Endothelial cell of umbilical vein (primary cell): Measurements from ENCODE around the gene CLRN1. TPM values are rescaled to one million over a fixed set of nuclear protein-coding genes. Genes with fewer than 3 reads are reported as not detected.

Experiments used
- BruUV-seq: library from RNA; stranded (reverse); fragments of 400-500 nt; replicated peaks from 2 replicates; lab custom pipeline; 2021; lab: Mats Ljungman, UMichigan
- CTCF ChIA-PET: fragments of 300-600, 350-600 bp; sonication (Branson Sonifier 250); formaldehyde crosslinking; loops from one replicate; lab custom pipeline; 2021; ENCODE audit warnings: antibody characterized with exemption, inconsistent platforms; lab: Charles Lee
- POLR2A ChIA-PET: fragments of 300-600, 350-600 bp; sonication (Branson Sonifier 250); formaldehyde crosslinking; loops from one replicate; lab custom pipeline; 2021; ENCODE audit warnings: antibody characterized with exemption, inconsistent platforms; lab: Charles Lee
- DNase-seq: peaks from one replicate; pipeline ENCODE4 v3.0.0-alpha.2; 2011; ENCODE audit warnings: low read depth, low spot score
- FAIRE-seq: peaks from 2 replicates; lab custom pipeline; 2011; peaks lifted over from hg19 to GRCh38; lab: Jason Lieb, UNC
- H2AFZ ChIP-seq: 2 replicates; pipeline ENCODE4 v1.6.0; 2012; ENCODE audit warnings: low read depth, low read length, control low read depth, inconsistent platforms
- H3K27ac ChIP-seq: 2 replicates; pipeline ENCODE4 v1.5.1; 2011; ENCODE audit warnings: low read depth, mild to moderate bottlenecking, control low read depth, low read length, moderate library complexity; ENCODE audit not compliant: insufficient read depth
- H3K27me3 ChIP-seq, 2 experiments: 2 replicates each; pipeline versions ENCODE4 v1.6.0 to v1.6.1; 2011; ENCODE audit warnings: low read length in 2 of 2, mixed read lengths in 1 of 2; ENCODE audit not compliant: control insufficient read depth in 2 of 2, insufficient read depth in 2 of 2
- H3K36me3 ChIP-seq, 2 experiments: 2 replicates in 1 of 2; 3 replicates in 1 of 2; pipeline ENCODE4 v1.5.1; 2011; ENCODE audit warnings: low read length in 2 of 2, mild to moderate bottlenecking in 1 of 2, moderate library complexity in 1 of 2; ENCODE audit not compliant: control insufficient read depth in 2 of 2, insufficient read depth in 2 of 2; ENCODE audit errors: extremely low read depth in 1 of 2
- H3K4me1 ChIP-seq: 3 replicates; pipeline ENCODE4 v1.5.1; 2011; ENCODE audit warnings: mild to moderate bottlenecking, low read length; ENCODE audit not compliant: control insufficient read depth, insufficient read depth; ENCODE audit errors: extremely low read depth
- H3K4me2 ChIP-seq: 2 replicates; pipeline ENCODE4 v1.6.1; 2011; ENCODE audit warnings: low read length, control low read depth, mixed read lengths; ENCODE audit not compliant: insufficient read depth
- H3K4me3 ChIP-seq, 3 experiments: fragments of 200-600 bp in 1 of 3; sonication (generic), shearing (Covaris generic) in 1 of 3; replicated peaks in 1 of 3; 2 replicates each; pipeline ENCODE4 v1.5.1; 2011 to 2016; ENCODE audit warnings: control low read depth in 3 of 3, low read length in 3 of 3, mild to moderate bottlenecking in 2 of 3, inconsistent platforms in 1 of 3, low read depth in 1 of 3, moderate library complexity in 1 of 3; ENCODE audit not compliant: insufficient read depth in 1 of 3
- H3K79me2 ChIP-seq: 2 replicates; pipeline ENCODE4 v1.6.0; 2012; ENCODE audit warnings: low read length, inconsistent platforms; ENCODE audit not compliant: control insufficient read depth, insufficient read depth
- H3K9ac ChIP-seq: replicated peaks from 2 replicates; pipeline ENCODE3; 2011; ENCODE audit warnings: low read length, control low read depth; ENCODE audit not compliant: insufficient read depth; ENCODE audit errors: extremely low read depth
- H3K9me1 ChIP-seq: replicated peaks from 3 replicates; pipeline ENCODE4 v1.6.0; 2011; ENCODE audit warnings: mild to moderate bottlenecking, low read length; ENCODE audit not compliant: control insufficient read depth, insufficient read depth; ENCODE audit errors: extremely low read depth
- H3K9me3 ChIP-seq: replicated peaks from 2 replicates; pipeline ENCODE4 v1.5.1; 2012; ENCODE audit warnings: low read length, inconsistent platforms; ENCODE audit not compliant: control insufficient read depth, insufficient read depth
- H4K20me1 ChIP-seq: replicated peaks from 2 replicates; pipeline ENCODE3; 2011; ENCODE audit warnings: mild to moderate bottlenecking, low read length; ENCODE audit not compliant: control insufficient read depth, insufficient read depth; ENCODE audit errors: extremely low read depth
- FOS ChIP-seq: IDR thresholded peaks from 2 replicates; pipeline ENCODE4 v1.6.1; 2011; ENCODE audit warnings: mild to moderate bottlenecking, low read length, moderate library complexity, borderline replicate concordance; ENCODE audit not compliant: insufficient read depth
- GATA2 ChIP-seq: IDR thresholded peaks from 2 replicates; pipeline ENCODE4 v1.7.0; 2011; ENCODE audit warnings: low read depth, mild to moderate bottlenecking, moderate library complexity, mixed read lengths, low read length; ENCODE audit not compliant: insufficient read length, insufficient read depth
- MYC ChIP-seq: IDR thresholded peaks from one replicate; pipeline ENCODE4 v1.6.1; 2011; ENCODE audit warnings: mild to moderate bottlenecking, low read depth, low read length
- POLR2AphosphoS5 ChIP-seq: IDR thresholded peaks from 2 replicates; pipeline ENCODE4 v1.6.1; 2012; ENCODE audit warnings: low read depth, mild to moderate bottlenecking, control low read depth, low read length, moderate library complexity; ENCODE audit not compliant: insufficient read depth
- dilution Hi-C: fragments of 300-500 bp; cut with MboI; formaldehyde crosslinking; loops from one replicate; pipeline ENCODE4 v1.15.0; 2019; ENCODE audit warnings: low sequenced_read_pairs; ENCODE audit not compliant: extremely low pct_ligation_motif_present
- intact Hi-C: fragments of 100-400 bp; cut with micrococcal nuclease; formaldehyde crosslinking; loops from one replicate; pipeline ENCODE4 v1.10.0; 2022
- polyA plus RNA-seq, 4 experiments: library from polyadenylated mRNA; depleted of rRNA in 3 of 4; stranded (reverse) in 3 of 4; unstranded in 1 of 4; fragments of >200 nt; gene quantifications; 2 replicates each; pipeline versions ENCODE4 v1.2.1 to v1.2.3, GENCODE V29; 2011 to 2012; ENCODE audit warnings: missing spikeins in 1 of 4
- total RNA-seq: library from RNA; stranded (reverse); gene quantifications from 2 replicates; pipeline ENCODE4 v1.2.3, GENCODE V29; 2021

CLRN1 gene
- total and polyA plus RNA-seq, 2 donors (not counting 3 experiments of a cell fraction or from before 2014, with no cell fraction given), result not detected

- Histone ChIP-seq H2AFZ (no peak overlapping the region), H3K27me3 (peaks cover 5 to 17% of the 10 kb centered on the region in 2 experiments), H3K9me1 (no peaks in the 10 kb centered on the region), H3K27ac (no peak overlapping the region), H3K36me3 (no peaks in the 10 kb centered on the region), H3K4me2 (no peak overlapping the region), H3K9ac (no peak overlapping the region), H4K20me1 (no peaks in the 10 kb centered on the region), H3K9me3 (no peaks in the 10 kb centered on the region), H3K4me1 (peaks cover 6% of the 10 kb centered on the region), H3K4me3 (no peak overlapping the region), H3K79me2 (no peaks in the 10 kb centered on the region)
- peak; percentile 30 for TF ChIP-seq GATA2
- TF ChIP-seq POLR2AphosphoS5, result no peak
- peak; percentile 44 for TF ChIP-seq FOS
- intact Hi-C loops, result loop anchor here (5.0 kb wide), 1 partner anchor 76 kb away; the partner anchor contains the start of gene MED12L
- peak; percentile 63 for FAIRE-seq
- ChIA-PET CTCF (no interaction called here), POLR2A (no interaction called here)
- DNase-seq, result peak; percentile 62
- no TSS peak for BruUV-seq
- dilution Hi-C loops, result no loop called here
Measured at GRCh38 chr3:151011427-151011826, 38.9 kb upstream of the CLRN1 start.

GRCh38 chr3:151009981-151010380 lies 37.5 kb upstream of the CLRN1 start:
- Histone ChIP-seq H3K36me3 (no peaks in the 10 kb centered on the region), H3K9me3 (no peaks in the 10 kb centered on the region), H3K9me1 (no peaks in the 10 kb centered on the region), H2AFZ (no peak overlapping the region), H3K4me2 (no peak overlapping the region), H3K9ac (no peak overlapping the region), H3K4me1 (peaks cover 6% of the 10 kb centered on the region), H3K79me2 (no peaks in the 10 kb centered on the region), H3K27me3 (peaks cover 4 to 14% of the 10 kb centered on the region in 2 experiments), H3K4me3 (no peak overlapping the region), H3K27ac (no peak overlapping the region), H4K20me1 (no peaks in the 10 kb centered on the region)
- no peak for TF ChIP-seq MYC
- intact Hi-C loops (loop anchor here (5.0 kb wide), 1 partner anchor 77 kb away; the partner anchor contains the start of gene MED12L), dilution Hi-C loops (no loop called here)
- ChIA-PET CTCF (no interaction called here), POLR2A (no interaction called here)
- DNase-seq (no peak), FAIRE-seq (no peak)
- BruUV-seq, result no TSS peak
